H1 (cell line): ENCODE measurements around the gene KIF2C. TPM values are rescaled to one million over a fixed set of nuclear protein-coding genes. Genes with fewer than 3 reads are reported as not detected.

Experiments used
- CTCF ChIA-PET: fragments of 300-600 bp; sonication (Branson Sonifier 250); formaldehyde crosslinking; loops from one replicate; lab custom pipeline; 2021; ENCODE audit not compliant: partially characterized antibody; lab: Charles Lee
- POLR2A ChIA-PET: fragments of 300-600 bp; sonication (Branson Sonifier 250); formaldehyde crosslinking; loops from one replicate; lab custom pipeline; 2021; ENCODE audit warnings: inconsistent platforms; ENCODE audit not compliant: partially characterized antibody; lab: Charles Lee
- DNase-seq, 2 experiments: peaks; one replicate each; pipeline versions ENCODE4 v3.0.0 to v3.0.0-alpha.2; 2010 to 2022; ENCODE audit warnings: low spot score in 2 of 2, low read depth in 1 of 2, mixed read lengths in 1 of 2
- FAIRE-seq: peaks from 2 replicates; lab custom pipeline; 2011; peaks lifted over from hg19 to GRCh38; lab: Jason Lieb, UNC
- H2AFZ ChIP-seq: 2 replicates; pipeline ENCODE4 v1.8.1; 2012; ENCODE audit warnings: low read length, inconsistent platforms
- H2AK5ac ChIP-seq: 2 replicates; pipeline ENCODE4 v1.6.1; 2013; ENCODE audit warnings: low read depth, low read length
- H2BK120ac ChIP-seq: replicated peaks from 2 replicates; pipeline ENCODE3; 2013; ENCODE audit warnings: low read depth, low read length, inconsistent platforms
- H2BK12ac ChIP-seq: 2 replicates; pipeline ENCODE4 v1.6.1; 2013; ENCODE audit warnings: low read depth, low read length
- H2BK15ac ChIP-seq: 2 replicates; pipeline ENCODE4 v1.6.1; 2013; ENCODE audit warnings: low read length
- H2BK20ac ChIP-seq: 2 replicates; pipeline ENCODE4 v1.6.1; 2013; ENCODE audit warnings: low read length
- H2BK5ac ChIP-seq: 2 replicates; pipeline ENCODE4 v1.6.1; 2013; ENCODE audit warnings: low read depth, low read length
- H3K14ac ChIP-seq: 2 replicates; pipeline ENCODE4 v1.6.1; 2013; ENCODE audit warnings: inconsistent platforms; ENCODE audit not compliant: insufficient read length
- H3K18ac ChIP-seq: 2 replicates; pipeline ENCODE4 v1.6.1; 2013; ENCODE audit warnings: low read length; ENCODE audit errors: extremely low read depth
- H3K23ac ChIP-seq: 2 replicates; pipeline ENCODE4 v1.6.1; 2013; ENCODE audit warnings: inconsistent platforms; ENCODE audit not compliant: insufficient read length
- H3K23me2 ChIP-seq: 2 replicates; pipeline ENCODE4 v1.6.1; 2013; ENCODE audit warnings: low read depth, low read length
- H3K27ac ChIP-seq: 2 replicates; pipeline ENCODE4 v1.6.1; 2011; ENCODE audit warnings: low read depth, low read length, inconsistent platforms
- H3K27me3 ChIP-seq, 4 experiments: replicated peaks in 1 of 4; 1 replicate in 1 of 4; 2 replicates in 3 of 4; pipeline versions ENCODE4 v1.6.1 to v1.8.1; 2011 to 2013; ENCODE audit warnings: low read length in 3 of 4, mild to moderate bottlenecking in 3 of 4, inconsistent platforms in 2 of 4, mixed read lengths in 2 of 4, moderate library complexity in 1 of 4; ENCODE audit not compliant: control insufficient read depth in 3 of 4, insufficient read depth in 3 of 4; ENCODE audit errors: extremely low read depth in 1 of 4
- H3K36me3 ChIP-seq, 4 experiments: 2 replicates each; pipeline versions ENCODE4 v1.6.1 to v1.8.1; 2011 to 2013; ENCODE audit warnings: mild to moderate bottlenecking in 4 of 4, low read length in 3 of 4, moderate library complexity in 2 of 4, control low read depth in 1 of 4, inconsistent platforms in 1 of 4; ENCODE audit not compliant: insufficient read depth in 4 of 4, control insufficient read depth in 2 of 4
- H3K4ac ChIP-seq: replicated peaks from 2 replicates; pipeline ENCODE3; 2013; ENCODE audit warnings: low read length, low read depth, mixed read lengths, inconsistent platforms; ENCODE audit not compliant: insufficient read length
- H3K4me1 ChIP-seq, 4 experiments: replicated peaks in 1 of 4; 1 replicate in 1 of 4; 2 replicates in 3 of 4; pipeline versions ENCODE4 v1.6.1 to v1.8.1; 2011 to 2013; ENCODE audit warnings: low read length in 3 of 4, inconsistent platforms in 2 of 4, mixed read lengths in 1 of 4; ENCODE audit not compliant: insufficient read depth in 4 of 4, control insufficient read depth in 3 of 4
- H3K4me2 ChIP-seq, 2 experiments: 2 replicates each; pipeline versions ENCODE4 v1.6.1 to v1.8.1; 2011 to 2013; ENCODE audit warnings: low read depth in 2 of 2, low read length in 2 of 2, control low read depth in 1 of 2, inconsistent platforms in 1 of 2, mild to moderate bottlenecking in 1 of 2; ENCODE audit not compliant: insufficient read depth in 1 of 2
- H3K4me3 ChIP-seq, 4 experiments: fragments of 200-600, 300-600 bp in 1 of 4; sonication (generic), shearing (Covaris generic), sonication (Bioruptor Twin) in 1 of 4; 2 replicates each; pipeline versions ENCODE4 v1.5.1 to v1.8.1; 2011 to 2016; ENCODE audit warnings: low read length in 4 of 4, low read depth in 3 of 4, control low read depth in 2 of 4, inconsistent platforms in 2 of 4, mild to moderate bottlenecking in 2 of 4, mixed read lengths in 1 of 4, moderate library complexity in 1 of 4; ENCODE audit not compliant: insufficient read depth in 2 of 4; ENCODE audit errors: extremely low read depth in 1 of 4
- H3K56ac ChIP-seq: replicated peaks from 2 replicates; pipeline ENCODE3; 2013; ENCODE audit warnings: low read depth, mild to moderate bottlenecking, mixed read lengths, low read length, inconsistent platforms; ENCODE audit not compliant: insufficient read length
- H3K79me1 ChIP-seq: 2 replicates; pipeline ENCODE4 v1.6.1; 2013; ENCODE audit warnings: low read depth, low read length, control low read depth
- H3K79me2 ChIP-seq, 2 experiments: 2 replicates each; pipeline versions ENCODE4 v1.6.1 to v1.8.1; 2012 to 2013; ENCODE audit warnings: low read length in 2 of 2, mild to moderate bottlenecking in 2 of 2, inconsistent platforms in 1 of 2; ENCODE audit not compliant: insufficient read depth in 2 of 2, control insufficient read depth in 1 of 2
- H3K9ac ChIP-seq, 4 experiments: replicated peaks in 1 of 4; 1 replicate in 1 of 4; 2 replicates in 3 of 4; pipeline versions ENCODE4 v1.6.1 to v1.8.1; 2011 to 2013; ENCODE audit warnings: low read depth in 3 of 4, low read length in 3 of 4, control low read depth in 2 of 4, mild to moderate bottlenecking in 2 of 4, moderate library complexity in 2 of 4, inconsistent platforms in 1 of 4; ENCODE audit errors: extremely low read depth in 1 of 4
- H3K9me3 ChIP-seq, 2 experiments: 2 replicates each; pipeline versions ENCODE4 v1.6.1 to v1.8.1; 2012 to 2013; ENCODE audit warnings: mild to moderate bottlenecking in 2 of 2, moderate library complexity in 2 of 2, control low read depth in 1 of 2, inconsistent platforms in 1 of 2, low read depth in 1 of 2, low read length in 1 of 2, mixed read lengths in 1 of 2; ENCODE audit not compliant: insufficient read depth in 2 of 2
- H4K20me1 ChIP-seq, 2 experiments: replicated peaks in 1 of 2; 2 replicates each; pipeline versions ENCODE3 to v1.8.1; 2011 to 2013; ENCODE audit warnings: inconsistent platforms in 2 of 2, low read length in 2 of 2, mild to moderate bottlenecking in 1 of 2; ENCODE audit not compliant: insufficient read depth in 2 of 2, control insufficient read depth in 1 of 2
- H4K5ac ChIP-seq: 2 replicates; pipeline ENCODE4 v1.6.1; 2013; ENCODE audit warnings: low read length, low read depth, mixed read lengths, inconsistent platforms; ENCODE audit not compliant: insufficient read length
- H4K8ac ChIP-seq: 2 replicates; pipeline ENCODE4 v1.8.0; 2013; ENCODE audit warnings: mild to moderate bottlenecking, moderate library complexity, low read length, inconsistent platforms; ENCODE audit not compliant: insufficient read depth; ENCODE audit errors: extremely low read depth
- H4K91ac ChIP-seq: replicated peaks from 2 replicates; pipeline ENCODE3; 2013; ENCODE audit warnings: low read length, mixed read lengths, inconsistent platforms; ENCODE audit not compliant: insufficient read length
- CHD2 ChIP-seq: IDR thresholded peaks from 2 replicates; pipeline ENCODE4 v1.6.1; 2012; ENCODE audit warnings: low read length, improper control_type of control experiment
- CTBP2 ChIP-seq: IDR thresholded peaks from 2 replicates; pipeline ENCODE4 v1.7.0; 2011; ENCODE audit warnings: borderline replicate concordance, mild to moderate bottlenecking, moderate library complexity, mixed read lengths, low read length; ENCODE audit not compliant: insufficient read depth, insufficient read length
- GTF2F1 ChIP-seq: IDR thresholded peaks from 2 replicates; pipeline ENCODE4 v1.6.1; 2012; ENCODE audit warnings: low read depth, low read length, improper control_type of control experiment, borderline replicate concordance
- KDM1A ChIP-seq: fragments of 200-600, 300-600 bp; sonication (generic); IDR thresholded peaks from 2 replicates; pipeline ENCODE4 v1.7.1; 2016; ENCODE audit warnings: mild to moderate bottlenecking, low read length, borderline replicate concordance
- NRF1 ChIP-seq: IDR thresholded peaks from 2 replicates; pipeline ENCODE4 v1.6.1; 2011; ENCODE audit warnings: mild to moderate bottlenecking, low read depth, low read length, improper control_type of control experiment
- SIN3A ChIP-seq, 2 experiments: IDR thresholded peaks in 1 of 2; conservative IDR thresholded peaks in 1 of 2; 2 replicates each; pipeline ENCODE4 v1.6.1; 2011 to 2012; ENCODE audit warnings: low read length in 2 of 2, improper control_type of control experiment in 1 of 2, low read depth in 1 of 2, mild to moderate bottlenecking in 1 of 2
- SP1 ChIP-seq: IDR thresholded peaks from 2 replicates; pipeline ENCODE4 v1.6.1; 2011; ENCODE audit warnings: low read depth, low read length
- TBP ChIP-seq: IDR thresholded peaks from 2 replicates; pipeline ENCODE4 v1.6.1; 2011; ENCODE audit warnings: low read depth, low read length, improper control_type of control experiment
- TEAD4 ChIP-seq: IDR thresholded peaks from 2 replicates; pipeline ENCODE4 v1.6.1; 2012; ENCODE audit warnings: low read depth, low read length, inconsistent platforms, mixed read lengths
- USF2 ChIP-seq: IDR thresholded peaks from 2 replicates; pipeline ENCODE4 v1.6.1; 2011; ENCODE audit warnings: low read length, improper control_type of control experiment
- WGBS, 2 experiments: shearing (Covaris generic) in 1 of 2; methylation state at CpG; one replicate each; pipeline versions ENCODE4 v1.1.6 to v1.1.7; 2013 to 2015; ENCODE audit warnings: low lambda C conversion rate in 2 of 2, mixed read lengths in 2 of 2, inconsistent platforms in 1 of 2, low coverage in 1 of 2, missing lambda C conversion rate in 1 of 2; ENCODE audit not compliant: insufficient replicate concordance in 2 of 2, insufficient coverage in 1 of 2, insufficient read length in 1 of 2; ENCODE audit errors: extremely low coverage in 1 of 2, missing lambda C conversion rate in 1 of 2; 5-methylcytosine and 5-hydroxymethylcytosine counted together
- polyA plus RNA-seq, 7 experiments: library from polyadenylated mRNA; depleted of rRNA in 3 of 7; stranded (reverse) in 5 of 7; unstranded in 2 of 7; fragments of >200 nt in 5 of 7; fragments of 200-250 nt in 2 of 7; gene quantifications; 1 replicate in 5 of 7; 2 replicates in 1 of 7; 4 replicates in 1 of 7; pipeline versions ENCODE4 v1.2.1 to v1.2.3, GENCODE V29; 2011 to 2013; ENCODE audit warnings: missing spikeins in 2 of 7, mixed read lengths in 2 of 7
- total RNA-seq: library from RNA; stranded (reverse); fragmentation: NEBNext Ultra II Directional; extraction: Animal tissue kit (Norgen Biotek cat#: 25700); gene quantifications from 2 replicates; pipeline ENCODE4 v1.2.1, GENCODE V29; 2021
- TF ChIP-seq, protein P1 (sequence below): IDR thresholded peaks from 2 replicates; pipeline ENCODE4 v1.6.1; 2012; ENCODE audit warnings: low read length, inconsistent platforms

KIF2C gene
- total and polyA plus RNA-seq, 2 of the 8 experiments (the other 6 are each of a cell fraction or from before 2014, with no cell fraction given), result 41.8 to 68.1 TPM

DNA sequence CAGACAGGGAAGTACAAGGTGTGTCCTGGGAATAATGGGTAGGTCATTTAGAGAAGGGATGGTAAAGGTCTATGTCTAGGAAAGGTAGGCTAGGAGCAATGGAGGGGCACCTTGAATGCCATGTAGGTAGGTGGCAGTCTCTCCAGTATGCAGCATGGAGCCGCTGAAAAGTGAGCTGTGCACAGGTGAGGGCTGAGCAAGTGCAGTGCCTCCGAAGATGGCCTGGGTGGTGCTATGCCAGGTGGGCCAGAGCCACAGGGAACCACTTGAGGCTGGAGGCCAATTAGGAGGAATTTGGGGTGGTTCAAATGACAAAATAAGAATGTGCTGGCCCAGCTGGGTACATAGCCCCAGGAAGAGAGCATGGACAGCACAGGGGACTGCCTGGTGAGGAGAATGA is 33.7 kb upstream of the KIF2C start:
- POLR2A ChIA-PET, result interaction anchor here (0.6 to 2.2 kb wide), 6 partner anchors 10 to 258 kb away, joined by 3 to 23 read pairs (median 3); no protein-coding TSS in a partner anchor
- no peaks in the 10 kb centered on the region; a peak in 1 of 4 replicates for H3K9me3 ChIP-seq
- no peak for FAIRE-seq
- H3K79me1 ChIP-seq, result no peaks in the 10 kb centered on the region
- H3K23me2 ChIP-seq, result no peaks in the 10 kb centered on the region; the same call in 1 of the 2 replicates
- no peak overlapping the region for H3K9ac ChIP-seq
- H2AFZ ChIP-seq, result no peak overlapping the region
- no peak overlapping the region for H3K14ac ChIP-seq
- H4K91ac ChIP-seq, result no peak overlapping the region
- no peak overlapping the region for H2BK120ac ChIP-seq
- no peak overlapping the region for H4K5ac ChIP-seq
- H2BK12ac ChIP-seq, result no peak overlapping the region
- no peak overlapping the region for H3K4ac ChIP-seq
- H3K23ac ChIP-seq, result no peak overlapping the region
- H2BK15ac ChIP-seq, result no peak overlapping the region
- no peaks in the 10 kb centered on the region for H3K79me2 ChIP-seq
- no peak overlapping the region for H2BK5ac ChIP-seq
- H3K27ac ChIP-seq, result no peak overlapping the region
- H3K4me3 ChIP-seq, result no peak overlapping the region
- H3K4me2 ChIP-seq, result no peak overlapping the region
- H3K18ac ChIP-seq, result no peak overlapping the region
- H4K8ac ChIP-seq, result no peak overlapping the region
- no peaks in the 10 kb centered on the region for H3K36me3 ChIP-seq
- peaks cover 0 to 5% (median 1%) of the 10 kb centered on the region in 4 experiments; a peak in 3 of 7 replicates for H3K4me1 ChIP-seq
- peaks cover 0 to 4% (median 0%) of the 10 kb centered on the region in 4 experiments; a peak in 1 of 7 replicates for H3K27me3 ChIP-seq
- DNase-seq, result no peak
- no peak overlapping the region for H2BK20ac ChIP-seq
- CTCF ChIA-PET, result interaction anchor here (1.0 to 2.8 kb wide), 7 partner anchors 10 to 42 kb away, joined by 3 to 15 read pairs (median 5); partner anchors contain the start of gene RNU5D-1
- H2AK5ac ChIP-seq, result no peak overlapping the region
- H4K20me1 ChIP-seq, result no peaks in the 10 kb centered on the region
- WGBS, 2 experiments, result 89% methylated on average over 2 of the region's 2 CpGs; no CpG with 5 or more reads in 1 of the 2 experiments
- H3K56ac ChIP-seq, result no peak overlapping the region
- TF ChIP-seq CTBP2 (no peak), CHD2 (no peak), SP1 (no peak), NRF1 (no peak), TBP (no peak), SIN3A (conservative IDR thresholded peaks at IDR 0.05 in 1 of 2, IDR thresholded peaks at IDR 0.05 in 1 of 2; ENCODE audit: low read depth in 1 of 2, low read length in 2 of 2) (no peak), USF2 (no peak), GTF2F1 (no peak), KDM1A (no peak), TEAD4 (no peak)
- TF ChIP-seq, protein P1, sequence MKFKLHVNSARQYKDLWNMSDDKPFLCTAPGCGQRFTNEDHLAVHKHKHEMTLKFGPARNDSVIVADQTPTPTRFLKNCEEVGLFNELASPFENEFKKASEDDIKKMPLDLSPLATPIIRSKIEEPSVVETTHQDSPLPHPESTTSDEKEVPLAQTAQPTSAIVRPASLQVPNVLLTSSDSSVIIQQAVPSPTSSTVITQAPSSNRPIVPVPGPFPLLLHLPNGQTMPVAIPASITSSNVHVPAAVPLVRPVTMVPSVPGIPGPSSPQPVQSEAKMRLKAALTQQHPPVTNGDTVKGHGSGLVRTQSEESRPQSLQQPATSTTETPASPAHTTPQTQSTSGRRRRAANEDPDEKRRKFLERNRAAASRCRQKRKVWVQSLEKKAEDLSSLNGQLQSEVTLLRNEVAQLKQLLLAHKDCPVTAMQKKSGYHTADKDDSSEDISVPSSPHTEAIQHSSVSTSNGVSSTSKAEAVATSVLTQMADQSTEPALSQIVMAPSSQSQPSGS, result no peak
